Lung (tissue), 12 donors: ENCODE measurements around the gene VSIG2. TPM values are rescaled to one million over a fixed set of nuclear protein-coding genes. Genes with fewer than 3 reads are reported as not detected.

Source experiments
- ATAC-seq: fragments of 200-7000 bp; cut with Tn5 transposase; one replicate; pipeline ENCODE4 v1.9.1; 2020; ENCODE audit warnings: moderate number of reproducible peaks; ENCODE audit not compliant: insufficient read depth, low FRiP score
- DNase-seq, 3 donors: peaks; one replicate each; pipeline ENCODE4 v3.0.0-alpha.2; 2013 to 2017
- H3K27ac ChIP-seq, 2 donors: one replicate each; pipeline ENCODE4 v1.5.1; 2013; ENCODE audit warnings: mild to moderate bottlenecking in 2 of 2, moderate library complexity in 2 of 2, control low read depth in 1 of 2, inconsistent platforms in 1 of 2, low read depth in 1 of 2, low read length in 1 of 2
- H3K27me3 ChIP-seq, 3 donors: one replicate each; pipeline ENCODE4 v1.5.1; 2013; ENCODE audit warnings: low read length in 2 of 3; ENCODE audit not compliant: control insufficient read depth in 3 of 3, insufficient read depth in 3 of 3
- H3K36me3 ChIP-seq, 4 donors: one replicate each; pipeline ENCODE4 v1.5.1; 2013; ENCODE audit warnings: low read length in 4 of 4, mild to moderate bottlenecking in 1 of 4, moderate library complexity in 1 of 4; ENCODE audit not compliant: control insufficient read depth in 4 of 4, insufficient read depth in 4 of 4
- H3K4me1 ChIP-seq, 5 donors: one replicate each; pipeline ENCODE4 v1.5.1; 2013; ENCODE audit warnings: low read length in 5 of 5, mild to moderate bottlenecking in 2 of 5, moderate library complexity in 1 of 5; ENCODE audit not compliant: control insufficient read depth in 5 of 5, insufficient read depth in 5 of 5
- H3K4me3 ChIP-seq: one replicate; pipeline ENCODE4 v1.5.1; 2013; ENCODE audit warnings: mild to moderate bottlenecking, control low read depth, moderate library complexity
- H3K9ac ChIP-seq, 2 donors: one replicate each; pipeline ENCODE4 v1.5.1; 2013; ENCODE audit warnings: low read length in 2 of 2, control low read depth in 1 of 2; ENCODE audit not compliant: insufficient read depth in 1 of 2
- H3K9me3 ChIP-seq, 4 donors: one replicate each; pipeline ENCODE4 v1.5.1; 2013; ENCODE audit warnings: low read length in 3 of 4, mild to moderate bottlenecking in 1 of 4, moderate library complexity in 1 of 4; ENCODE audit not compliant: control insufficient read depth in 4 of 4, insufficient read depth in 3 of 4
- CTCF ChIP-seq: IDR thresholded peaks from 2 replicates; pipeline ENCODE4 v1.5.1; 2012; ENCODE audit warnings: mild to moderate bottlenecking; ENCODE audit errors: control extremely low read depth, extremely low read depth
- WGBS, 2 donors: extraction: QIAGEN DNeasy Blood & Tissue Kit; methylation state at CpG; one replicate each; pipeline ENCODE4 v1.1.7; 2013; 5-methylcytosine and 5-hydroxymethylcytosine counted together
- polyA plus RNA-seq, 2 donors: library from polyadenylated mRNA; stranded (reverse); fragments of 200-250 nt; gene quantifications; one replicate each; pipeline ENCODE4 v1.2.1, GENCODE V29; 2013
- total RNA-seq, 2 donors: library from RNA; depleted of rRNA in 1 of 2; stranded (reverse); fragments of >200 nt in 1 of 2; gene quantifications; one replicate each; pipeline ENCODE4 v1.2.1, GENCODE V29; 2014 to 2021
- donor health status: control.
- donor health status: control.
- donor health status: Bipolar disorder and iron deficiency.
- donor health status: healthy.
- donor health status: DM: yes; HTN: yes; CAD: no.

VSIG2 gene
- total and polyA plus RNA-seq, 4 donors = 20.2 to 39.8 (median 25.6) TPM

- Histone ChIP-seq H3K27ac (no peak overlapping the region), H3K4me1 (peaks cover 0 to 15% (median 0%) of the 10 kb centered on the region in 5 donors), H3K36me3 (peaks cover 6 to 22% (median 7%) of the 10 kb centered on the region in 4 donors), H3K4me3 (no peak overlapping the region), H3K9me3 (no peaks in the 10 kb centered on the region), H3K27me3 (peaks cover 0 to 10% (median 7%) of the 10 kb centered on the region in 3 donors), H3K9ac (no peak overlapping the region)
- DNase-seq = no peak
- WGBS, 2 donors = 99% methylated on average over 2 of the region's 2 CpGs
- TF ChIP-seq CTCF = no peak
- no peak for ATAC-seq
These were observed 14.1 kb upstream of the VSIG2 start for GRCh38 chr11:124766156-124766555.

GRCh38 chr11:124763156-124763947 lies 11.3 kb upstream of the VSIG2 start:
- WGBS, 2 donors = 6 to 7% methylated on average over 21 of the region's 21 CpGs
- peak overlapping the region in 1 of 2 donors; percentile 72 for H3K27ac ChIP-seq
- ATAC-seq (peak; percentile 43), DNase-seq (peak; percentile 82 to 89 (median 87))
- peaks cover 0 to 2% (median 0%) of the 10 kb centered on the region in 4 donors for H3K9me3 ChIP-seq
- H3K9ac ChIP-seq = peak overlapping the region in 1 of 2 donors; percentile 20
- peak; percentile 71 for TF ChIP-seq CTCF
- peaks cover 0 to 35% (median 8%) of the 10 kb centered on the region in 5 donors for H3K4me1 ChIP-seq
- peak overlapping the region; percentile 56 for H3K4me3 ChIP-seq
- peaks cover 0 to 9% (median 4%) of the 10 kb centered on the region in 4 donors for H3K36me3 ChIP-seq
- peaks cover 0 to 27% (median 24%) of the 10 kb centered on the region in 3 donors for H3K27me3 ChIP-seq

- H3K4me1 ChIP-seq = peaks cover 0 to 40% (median 10%) of the 10 kb centered on the region in 5 donors
- peak in 1 of 3 donors; percentile 28 for DNase-seq
- TF ChIP-seq CTCF = no peak
These were observed 10.6 kb upstream of the VSIG2 start for GRCh38 chr11:124762624-124763155.

More at GRCh38 chr11:124762624-124763155, 10.6 kb upstream of the VSIG2 start:
- peak overlapping the region in 1 of 2 donors; percentile 20 for H3K9ac ChIP-seq
- peak overlapping the region; percentile 58 to 72 for H3K27ac ChIP-seq
- H3K36me3 ChIP-seq = peaks cover 0 to 9% (median 4%) of the 10 kb centered on the region in 4 donors
- 0 to 1% methylated on average over 36 to 45 of the region's 45 CpGs for WGBS, 2 donors
- peaks cover 0 to 31% (median 30%) of the 10 kb centered on the region in 3 donors for H3K27me3 ChIP-seq
- peaks cover 0 to 2% (median 0%) of the 10 kb centered on the region in 4 donors for H3K9me3 ChIP-seq
- peak overlapping the region; percentile 56 for H3K4me3 ChIP-seq
- ATAC-seq = peak; percentile 0
